GM19035 (cell line): ENCODE results near the gene PPCDC.
"Not testable (repeated sequence)": the region's sequence is repeated elsewhere in the genome, so short reads cannot be mapped to it uniquely, and the experiment has no call there.

Experiments used
- ATAC-seq: cut with Tn5 transposase; IDR thresholded peaks from one replicate; pipeline ENCODE4 v1.9.1; 2021; ENCODE audit not compliant: unreplicated experiment

The PPCDC gene

GRCh38 chr15:75065851-75066509 is 42.6 kb downstream of the PPCDC start:
- ATAC-seq = no peak

GRCh38 chr15:75067123-75067830 is 43.9 kb downstream of the PPCDC start:
- ATAC-seq = no peak

GRCh38 chr15:75068748-75069147 is 45.4 kb downstream of the PPCDC start:
- ATAC-seq = no peak

- peak; percentile 77 for ATAC-seq
Measured at GRCh38 chr15:75069301-75069925, 46.0 kb downstream of the PPCDC start.

GRCh38 chr15:75070674-75071073 is 47.3 kb downstream of the PPCDC start:
- ATAC-seq = no peak

- no peak for ATAC-seq
Measured at GRCh38 chr15:75073197-75073596, 49.8 kb downstream of the PPCDC start.

GRCh38 chr15:75076277-75076676 is 52.9 kb downstream of the PPCDC start:
- no peak for ATAC-seq

- not testable (repeated sequence) for ATAC-seq
Measured at GRCh38 chr15:75077551-75077961, 54.2 kb downstream of the PPCDC start.

- no peak for ATAC-seq
Measured at GRCh38 chr15:75081150-75081549, 57.8 kb downstream of the PPCDC start.

- no peak for ATAC-seq
Measured at GRCh38 chr15:75082689-75083088, 59.3 kb downstream of the PPCDC start.

GRCh38 chr15:75085708-75086107 is 62.3 kb downstream of the PPCDC start:
- not testable (repeated sequence) for ATAC-seq

- no peak for ATAC-seq
Measured at GRCh38 chr15:75089456-75090387, 66.3 kb downstream of the PPCDC start.

- ATAC-seq = no peak
Measured at GRCh38 chr15:75090388-75090734, 67.0 kb downstream of the PPCDC start.

- no peak for ATAC-seq
Measured at GRCh38 chr15:75091814-75092213, 68.4 kb downstream of the PPCDC start.

- ATAC-seq = peak; percentile 52
Measured at GRCh38 chr15:75094961-75095478, 71.6 kb downstream of the PPCDC start.

- ATAC-seq = peak; percentile 35
Measured at GRCh38 chr15:75095594-75095993, 72.2 kb downstream of the PPCDC start.

GRCh38 chr15:75097939-75098338 is 74.5 kb downstream of the PPCDC start:
- ATAC-seq = no peak

- no peak for ATAC-seq
Measured at GRCh38 chr15:75098404-75098803, 75.0 kb downstream of the PPCDC start.
